ENCODE data around the gene ASAP2.

ASAP2 gene

DNA sequence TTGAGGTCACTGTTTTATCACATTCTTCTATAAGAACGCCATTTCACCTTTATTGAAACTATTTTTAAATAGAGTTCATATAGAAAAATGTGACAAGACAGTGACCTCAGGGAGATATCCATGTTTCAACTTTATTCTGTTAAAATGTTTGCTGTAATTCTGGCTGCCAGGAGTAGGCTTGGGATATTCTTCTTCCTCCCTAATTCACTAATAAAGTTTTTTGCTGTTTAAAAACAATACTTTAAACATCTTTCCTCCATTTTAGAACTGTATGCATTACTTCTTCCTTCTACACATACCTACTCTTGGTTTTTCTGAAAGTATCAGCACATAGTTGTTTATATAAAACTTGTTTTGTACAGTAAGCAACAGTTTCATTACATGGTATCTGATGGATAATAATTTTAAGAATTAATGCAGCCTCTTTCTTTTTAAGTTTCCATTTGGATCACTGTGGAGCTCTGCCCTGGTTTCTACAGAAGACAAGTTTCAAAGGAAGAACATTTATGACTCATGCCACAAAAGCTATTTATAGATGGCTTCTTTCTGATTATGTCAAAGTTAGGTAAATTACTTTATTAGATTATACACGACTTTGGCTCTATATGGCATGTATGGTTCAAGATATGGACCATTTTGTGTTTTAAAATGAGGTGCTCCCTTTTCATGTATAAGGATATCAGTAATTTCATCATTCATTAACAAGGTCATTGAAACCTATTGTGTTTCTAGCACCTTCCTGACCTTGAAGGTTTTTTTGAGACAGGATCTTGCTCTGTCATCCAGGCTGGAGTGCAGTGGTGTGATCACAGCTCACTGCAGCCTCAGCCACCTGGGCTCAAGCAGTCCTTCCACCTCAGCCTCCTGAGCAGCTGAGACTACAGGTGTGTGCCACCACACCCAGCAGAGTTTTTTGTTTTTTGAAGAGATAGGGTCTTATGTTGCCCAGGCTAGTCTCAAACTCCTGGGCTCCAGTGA lies 224.0 kb downstream of the ASAP2 start:
- FAIRE-seq (no peak), DNase-seq (ENCODE audit: insufficient read length, low spot score) (no peak)
- TF ChIP-seq, protein P1, sequence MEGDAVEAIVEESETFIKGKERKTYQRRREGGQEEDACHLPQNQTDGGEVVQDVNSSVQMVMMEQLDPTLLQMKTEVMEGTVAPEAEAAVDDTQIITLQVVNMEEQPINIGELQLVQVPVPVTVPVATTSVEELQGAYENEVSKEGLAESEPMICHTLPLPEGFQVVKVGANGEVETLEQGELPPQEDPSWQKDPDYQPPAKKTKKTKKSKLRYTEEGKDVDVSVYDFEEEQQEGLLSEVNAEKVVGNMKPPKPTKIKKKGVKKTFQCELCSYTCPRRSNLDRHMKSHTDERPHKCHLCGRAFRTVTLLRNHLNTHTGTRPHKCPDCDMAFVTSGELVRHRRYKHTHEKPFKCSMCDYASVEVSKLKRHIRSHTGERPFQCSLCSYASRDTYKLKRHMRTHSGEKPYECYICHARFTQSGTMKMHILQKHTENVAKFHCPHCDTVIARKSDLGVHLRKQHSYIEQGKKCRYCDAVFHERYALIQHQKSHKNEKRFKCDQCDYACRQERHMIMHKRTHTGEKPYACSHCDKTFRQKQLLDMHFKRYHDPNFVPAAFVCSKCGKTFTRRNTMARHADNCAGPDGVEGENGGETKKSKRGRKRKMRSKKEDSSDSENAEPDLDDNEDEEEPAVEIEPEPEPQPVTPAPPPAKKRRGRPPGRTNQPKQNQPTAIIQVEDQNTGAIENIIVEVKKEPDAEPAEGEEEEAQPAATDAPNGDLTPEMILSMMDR (IDR thresholded peaks at IDR 0.05; ENCODE audit: insufficient read depth, missing control alignments), result no peak

GRCh38 chr2:9434489-9434888 lies 227.9 kb downstream of the ASAP2 start:
- TF ChIP-seq, protein P1 (IDR thresholded peaks at IDR 0.05; ENCODE audit: insufficient read depth, missing control alignments), result no peak
- no peak for DNase-seq (ENCODE audit: insufficient read length, low spot score)
- no peak for FAIRE-seq

DNA sequence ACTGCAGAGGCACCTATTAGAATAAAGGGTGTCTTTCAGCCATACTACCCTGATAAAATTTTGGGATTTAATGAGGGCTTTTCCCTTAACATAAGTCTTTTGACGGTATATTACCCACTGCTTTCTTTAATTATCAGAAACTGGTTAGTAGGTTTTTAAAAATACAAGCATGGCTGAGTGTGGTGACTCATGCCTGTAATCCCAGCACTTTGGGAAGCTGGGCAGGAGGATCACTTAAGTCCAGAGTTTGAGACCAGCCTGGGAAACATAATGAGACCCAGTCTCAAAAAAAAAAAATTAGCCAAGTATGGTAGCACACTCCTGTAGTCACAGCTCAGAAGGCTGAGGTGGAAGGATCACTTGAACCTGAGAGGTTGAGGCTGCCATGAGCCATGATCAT lies 232.9 kb downstream of the ASAP2 start:
- no peak for DNase-seq (ENCODE audit: insufficient read length, low spot score)
- TF ChIP-seq, protein P1 (IDR thresholded peaks at IDR 0.05; ENCODE audit: insufficient read depth, missing control alignments), result no peak
- FAIRE-seq, result no peak

GRCh38 chr2:9440058-9440727 lies 233.6 kb downstream of the ASAP2 start:
- TF ChIP-seq, protein P1 (IDR thresholded peaks at IDR 0.05; ENCODE audit: insufficient read depth, missing control alignments), result no peak
- DNase-seq (ENCODE audit: insufficient read length, low spot score), result no peak
- no peak for FAIRE-seq

DNA sequence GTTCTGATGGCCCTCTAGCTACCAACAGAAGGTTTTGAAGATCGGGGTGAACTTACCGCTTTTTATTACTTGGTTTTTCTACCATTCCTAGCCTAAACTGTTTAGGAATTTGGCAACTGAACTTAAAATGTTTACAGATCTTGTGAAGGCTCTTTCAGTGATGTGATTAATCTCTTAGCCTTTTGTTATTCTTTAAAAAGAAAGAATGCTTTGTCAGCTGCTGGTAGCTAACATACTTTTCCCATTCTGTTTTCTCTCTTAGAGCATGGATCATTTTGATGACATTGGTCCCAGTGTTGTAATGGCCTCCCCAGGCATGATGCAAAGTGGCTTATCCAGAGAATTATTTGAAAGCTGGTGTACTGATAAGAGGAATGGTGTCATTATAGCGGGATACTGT lies 234.9 kb downstream of the ASAP2 start:
- TF ChIP-seq, protein P1 (IDR thresholded peaks at IDR 0.05; ENCODE audit: insufficient read depth, missing control alignments), result no peak

DNA sequence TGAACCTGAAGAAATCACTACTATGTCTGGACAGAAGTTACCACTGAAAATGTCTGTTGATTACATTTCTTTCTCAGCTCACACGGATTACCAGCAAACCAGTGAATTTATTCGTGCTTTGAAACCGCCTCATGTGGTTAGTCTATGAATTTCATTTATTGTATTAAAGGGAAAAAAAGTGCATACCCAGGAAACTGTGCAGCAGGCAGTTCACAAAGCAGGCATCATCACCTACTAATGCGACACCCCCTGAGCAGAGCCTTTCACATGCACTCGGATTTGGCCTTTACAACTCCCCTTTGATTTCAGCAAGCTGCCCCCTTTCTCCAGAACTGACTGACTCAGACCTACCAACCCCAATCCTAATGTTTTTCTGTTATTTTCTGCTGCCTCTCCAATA lies 236.9 kb downstream of the ASAP2 start:
- no peak for FAIRE-seq
- TF ChIP-seq, protein P1 (IDR thresholded peaks at IDR 0.05; ENCODE audit: insufficient read depth, missing control alignments), result no peak
- DNase-seq (ENCODE audit: insufficient read length, low spot score), result no peak

More for the DNA sequence above, 234.9 kb downstream of the ASAP2 start:
- FAIRE-seq (no peak), DNase-seq (ENCODE audit: insufficient read length, low spot score) (no peak)
